Uterus (tissue), 4 donors: Measurements from ENCODE around the gene SLBP. TPM values are rescaled to one million over a fixed set of nuclear protein-coding genes. Genes with fewer than 3 reads are reported as not detected.
A peak's percentile ranks its signal among the peaks of the same experiment; 100 is the strongest.

Experiments used
- DNase-seq, 2 donors: peaks; one replicate each; pipeline ENCODE4 v3.0.0-alpha.2; 2019 to 2020
- H3K27ac ChIP-seq, 2 donors: fragments of 200-600 bp; sonication (generic); 1 replicate in 1 of 2; 2 replicates in 1 of 2; pipeline ENCODE4 v1.5.1; 2016 to 2018
- H3K27me3 ChIP-seq, 2 donors: fragments of 200-600 bp; sonication (generic); one replicate each; pipeline ENCODE4 v1.5.1; 2018 to 2019; ENCODE audit warnings: control low read depth in 1 of 2
- H3K36me3 ChIP-seq, 2 donors: fragments of 200-600 bp; sonication (generic); one replicate each; pipeline ENCODE4 v1.5.1; 2019; ENCODE audit warnings: control low read depth in 1 of 2
- H3K4me1 ChIP-seq, 2 donors: fragments of 200-600 bp; sonication (generic); one replicate each; pipeline ENCODE4 v1.5.1; 2018 to 2019; ENCODE audit warnings: control low read depth in 1 of 2
- H3K4me3 ChIP-seq, 2 donors: fragments of 200-600 bp; sonication (generic); 1 replicate in 1 of 2; 2 replicates in 1 of 2; pipeline ENCODE4 v1.5.1; 2018 to 2019; ENCODE audit warnings: mild to moderate bottlenecking in 1 of 2
- H3K9me3 ChIP-seq, 2 donors: fragments of 200-600 bp; sonication (generic); one replicate each; pipeline ENCODE4 v1.5.1; 2019; ENCODE audit warnings: control low read depth in 1 of 2
- POLR2A ChIP-seq, 2 donors: fragments of 450-650 bp; IDR thresholded peaks; one replicate each; pipeline ENCODE4 v1.6.1; 2016; ENCODE audit warnings: antibody characterized with exemption in 2 of 2, mild to moderate bottlenecking in 1 of 2, moderate library complexity in 1 of 2
- intact Hi-C: fragments of 100-400 bp; cut with DNase I; formaldehyde crosslinking; loops from one replicate; pipeline ENCODE4 v1.15.1; 2023; ENCODE audit warnings: low total_unique reads
- small RNA-seq: library from RNA; depleted of rRNA; stranded (forward); fragments of <200 nt; gene quantifications from one replicate; pipeline ENCODE3, GENCODE V24; 2016
- total RNA-seq, 4 donors: library from RNA; depleted of rRNA in 3 of 4; stranded (reverse); fragments of >200 nt in 3 of 4; gene quantifications; one replicate each; pipeline versions ENCODE4 v1.1.0 to v1.2.4, GENCODE V29; 2014 to 2023
- TF ChIP-seq, protein P1 (sequence below), 4 experiments: fragments of 200-600 bp in 2 of 4; fragments of 450-650 bp in 2 of 4; sonication (generic) in 2 of 4; IDR thresholded peaks; one replicate each; pipeline ENCODE4 v1.5.1; 2016 to 2019; ENCODE audit warnings: antibody characterized with exemption in 4 of 4, mild to moderate bottlenecking in 2 of 4, moderate library complexity in 1 of 4
- donor health status: DM: yes; HTN: yes; CAD: no.

Gene SLBP
- total RNA-seq, 4 donors from 2014 or later: 25.0 to 56.4 (median 41.4) TPM

DNA sequence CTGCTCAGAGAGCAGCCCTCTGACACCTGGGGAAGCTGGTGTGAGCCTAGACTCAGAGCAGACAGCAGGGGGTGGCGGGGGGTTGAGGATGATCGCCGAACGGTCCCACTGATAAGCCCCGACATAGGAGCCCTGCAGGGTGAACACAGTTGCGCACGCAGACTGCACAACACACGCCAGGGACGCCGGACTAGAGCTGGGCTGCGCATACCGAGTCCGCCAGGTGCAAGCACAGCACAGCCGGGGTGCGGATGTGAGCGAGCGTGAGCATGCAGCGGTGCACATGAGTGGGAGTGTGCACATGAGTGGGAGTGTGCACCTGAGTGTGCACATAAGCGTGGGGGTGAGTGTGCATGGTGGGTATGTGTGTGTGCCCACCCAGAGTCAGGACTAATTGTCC is 64.7 kb downstream of the SLBP start:
- H3K27ac ChIP-seq: no peak overlapping the region
- TF ChIP-seq, protein P1, sequence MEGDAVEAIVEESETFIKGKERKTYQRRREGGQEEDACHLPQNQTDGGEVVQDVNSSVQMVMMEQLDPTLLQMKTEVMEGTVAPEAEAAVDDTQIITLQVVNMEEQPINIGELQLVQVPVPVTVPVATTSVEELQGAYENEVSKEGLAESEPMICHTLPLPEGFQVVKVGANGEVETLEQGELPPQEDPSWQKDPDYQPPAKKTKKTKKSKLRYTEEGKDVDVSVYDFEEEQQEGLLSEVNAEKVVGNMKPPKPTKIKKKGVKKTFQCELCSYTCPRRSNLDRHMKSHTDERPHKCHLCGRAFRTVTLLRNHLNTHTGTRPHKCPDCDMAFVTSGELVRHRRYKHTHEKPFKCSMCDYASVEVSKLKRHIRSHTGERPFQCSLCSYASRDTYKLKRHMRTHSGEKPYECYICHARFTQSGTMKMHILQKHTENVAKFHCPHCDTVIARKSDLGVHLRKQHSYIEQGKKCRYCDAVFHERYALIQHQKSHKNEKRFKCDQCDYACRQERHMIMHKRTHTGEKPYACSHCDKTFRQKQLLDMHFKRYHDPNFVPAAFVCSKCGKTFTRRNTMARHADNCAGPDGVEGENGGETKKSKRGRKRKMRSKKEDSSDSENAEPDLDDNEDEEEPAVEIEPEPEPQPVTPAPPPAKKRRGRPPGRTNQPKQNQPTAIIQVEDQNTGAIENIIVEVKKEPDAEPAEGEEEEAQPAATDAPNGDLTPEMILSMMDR (IDR thresholded peaks at IDR 0.05): no peak
- TF ChIP-seq POLR2A (IDR thresholded peaks at IDR 0.05): no peak
- H3K36me3 ChIP-seq: no peaks in the 10 kb centered on the region
- H3K9me3 ChIP-seq: no peaks in the 10 kb centered on the region
- H3K27me3 ChIP-seq: no peaks in the 10 kb centered on the region
- DNase-seq: no peak
- no peak overlapping the region for H3K4me3 ChIP-seq
- H3K4me1 ChIP-seq: peaks cover 0 to 5% of the 10 kb centered on the region in 2 donors
- intact Hi-C loops: no loop called here

DNA sequence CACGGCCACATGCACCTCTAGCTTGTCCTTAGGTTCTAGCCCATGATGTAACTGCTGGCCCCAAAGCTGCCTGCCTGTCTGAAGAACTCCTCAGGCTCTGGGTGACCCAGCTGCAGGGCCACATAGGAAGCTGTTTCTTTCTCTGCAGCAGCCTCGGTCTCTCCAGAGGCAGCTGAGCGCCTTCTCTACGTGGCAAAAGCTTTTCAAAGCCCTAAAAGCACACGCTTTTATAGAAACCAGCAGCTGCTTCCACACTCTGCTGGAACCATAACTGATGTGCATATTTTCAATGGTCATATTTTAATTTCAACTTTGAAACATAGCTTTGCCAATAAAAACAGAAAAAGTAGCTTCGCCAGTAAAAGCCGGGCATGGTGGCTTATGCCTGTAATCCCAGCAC is 65.4 kb downstream of the SLBP start:
- no peak for DNase-seq
- Histone ChIP-seq H3K4me1 (peaks cover 0 to 5% of the 10 kb centered on the region in 2 donors), H3K27ac (no peak overlapping the region), H3K36me3 (no peaks in the 10 kb centered on the region), H3K9me3 (no peaks in the 10 kb centered on the region), H3K27me3 (no peaks in the 10 kb centered on the region), H3K4me3 (no peak overlapping the region)
- TF ChIP-seq POLR2A (IDR thresholded peaks at IDR 0.05): no peak
- TF ChIP-seq, protein P1 (IDR thresholded peaks at IDR 0.05): no peak
- intact Hi-C loops: no loop called here

DNA sequence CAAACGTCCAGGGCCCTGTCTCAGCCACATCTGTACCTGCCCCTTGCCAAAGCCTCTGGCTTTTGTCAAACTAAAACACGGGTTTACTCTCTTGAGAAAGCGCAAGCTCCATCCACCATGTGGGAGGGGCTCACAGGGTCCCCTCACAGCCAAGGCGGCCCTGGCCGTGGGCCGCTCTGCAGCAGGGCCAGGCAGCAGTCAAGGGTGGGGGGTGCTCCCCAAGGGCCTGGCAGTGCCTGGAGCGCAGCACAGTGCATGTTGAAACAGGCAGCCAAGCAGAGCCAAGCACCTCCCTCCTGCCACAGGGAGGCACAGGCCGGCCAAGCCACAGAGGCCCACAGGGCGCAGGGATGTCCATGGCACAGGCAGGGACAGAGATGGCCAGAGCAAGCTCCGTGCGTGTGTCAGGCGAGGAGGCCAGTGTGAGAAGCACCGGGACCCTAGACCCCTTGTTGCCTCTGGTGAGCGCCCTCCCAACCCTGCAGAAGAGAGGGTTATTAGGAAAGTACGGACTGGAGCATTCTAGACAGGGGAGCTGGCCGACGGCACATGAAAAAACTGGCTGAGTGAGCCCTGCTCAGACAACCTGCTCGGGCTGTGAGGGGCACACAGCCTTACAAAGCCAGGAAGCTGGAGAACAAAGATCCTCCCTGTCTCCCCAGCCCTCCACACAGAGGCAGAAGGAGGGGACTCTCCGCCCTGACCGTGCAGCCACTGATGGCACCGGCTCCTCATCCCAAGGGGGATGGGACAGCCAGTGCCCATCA is 67.0 kb downstream of the SLBP start:
- no peak for TF ChIP-seq POLR2A (IDR thresholded peaks at IDR 0.05)
- TF ChIP-seq, protein P1 (IDR thresholded peaks at IDR 0.05): no peak
- Histone ChIP-seq H3K27ac (peak overlapping the region; percentile 3 to 26), H3K4me1 (peaks cover 0 to 5% of the 10 kb centered on the region in 2 donors), H3K4me3 (no peak overlapping the region), H3K27me3 (no peaks in the 10 kb centered on the region), H3K36me3 (no peaks in the 10 kb centered on the region), H3K9me3 (no peaks in the 10 kb centered on the region)
- peak; percentile 28 to 61 for DNase-seq
- intact Hi-C loops: no loop called here

DNA sequence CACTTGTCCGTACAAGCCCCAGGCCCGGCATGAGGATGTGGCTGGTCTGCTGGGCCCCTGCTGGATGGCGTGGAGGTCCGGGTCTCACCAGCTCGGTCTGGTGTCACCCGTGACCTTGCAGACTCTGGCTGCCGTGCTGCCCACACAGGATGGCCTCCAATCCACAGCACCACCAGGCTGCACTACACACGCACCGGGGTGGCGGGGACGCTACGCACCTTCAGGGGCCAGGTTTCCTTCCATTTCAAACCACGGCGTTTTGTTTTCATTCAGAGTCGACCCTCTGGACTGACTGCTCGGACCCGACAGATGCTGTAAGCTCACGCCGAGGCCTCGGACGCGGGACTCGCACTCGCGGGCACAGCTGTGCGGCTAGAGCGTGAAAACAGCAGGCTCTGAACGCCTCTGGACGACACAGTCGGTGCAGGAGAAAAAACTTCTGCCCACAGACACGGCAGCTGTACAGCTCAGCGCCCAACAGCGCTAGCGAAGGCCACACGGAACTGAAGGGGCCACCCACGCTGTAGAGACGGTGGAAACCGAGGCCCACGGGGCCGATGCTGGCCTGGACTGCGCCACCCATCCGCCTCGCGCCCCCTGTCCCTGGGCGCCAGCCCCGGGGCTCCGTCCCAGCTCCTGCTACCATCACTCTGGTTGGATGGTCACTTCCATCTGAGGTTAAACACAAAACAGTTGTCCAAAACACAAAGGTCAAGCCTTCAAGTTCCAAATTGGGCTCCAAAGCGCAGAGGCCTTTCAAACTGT is 68.0 kb downstream of the SLBP start:
- Histone ChIP-seq H3K27ac (peak overlapping the region; percentile 3 to 26), H3K9me3 (no peaks in the 10 kb centered on the region), H3K36me3 (no peaks in the 10 kb centered on the region), H3K4me1 (peaks cover 0 to 5% of the 10 kb centered on the region in 2 donors), H3K27me3 (no peaks in the 10 kb centered on the region), H3K4me3 (no peak overlapping the region)
- intact Hi-C loops: no loop called here
- DNase-seq: no peak
- TF ChIP-seq, protein P1 (IDR thresholded peaks at IDR 0.05): no peak
- no peak for TF ChIP-seq POLR2A (IDR thresholded peaks at IDR 0.05)

Small RNA genes lying within 50 kb of the gene (small RNA-seq; reads per million reads assigned to genes)
- gene RF00019: not detected

Other genes with a start within 250 kb of the SLBP start
- 1 to 10 TPM in 2 of 4 donors, not detected in 2; 1.3 to 3.2 TPM for gene FAM53A, start 28.0 kb downstream of the SLBP start, total RNA-seq
- gene TMEM129, start 9.0 kb upstream of the SLBP start, total RNA-seq: 10 to 100 TPM; 31.0 to 99.7 (median 42.7) TPM
- gene TACC3, start 9.2 kb upstream of the SLBP start, total RNA-seq: 10 to 100 TPM in 1 of 4 donors, 1 to 10 TPM in 3; 4.6 to 15.6 (median 7.3) TPM
- gene FGFR3, start 81.0 kb upstream of the SLBP start, total RNA-seq: 1 to 10 TPM in 3 of 4 donors, under 1 TPM in 1; 0.29 to 6.4 (median 4.3) TPM
- gene LETM1, start 143.8 kb upstream of the SLBP start, total RNA-seq: 10 to 100 TPM; 12.4 to 44.3 (median 31.3) TPM
- 10 to 100 TPM; 10.3 to 75.3 (median 49.0) TPM for gene NSD2, start 159.1 kb upstream of the SLBP start, total RNA-seq